ENCODE results near the gene INSR.
A peak's percentile ranks its signal among the peaks of the same experiment; 100 is the strongest.

INSR gene

GRCh38 chr19:7176792-7177191 is 117.4 kb downstream of the INSR start:
- H3K4me3 ChIP-seq (ENCODE audit: control insufficient read depth, low read depth, low read length), result no peak overlapping the region
- no peak for TF ChIP-seq CTCF (conservative IDR thresholded peaks at IDR 0.05; ENCODE audit: control insufficient read depth, insufficient read depth, low read depth, low read length)
- DNase-seq (ENCODE audit: low read depth), result no peak

DNA sequence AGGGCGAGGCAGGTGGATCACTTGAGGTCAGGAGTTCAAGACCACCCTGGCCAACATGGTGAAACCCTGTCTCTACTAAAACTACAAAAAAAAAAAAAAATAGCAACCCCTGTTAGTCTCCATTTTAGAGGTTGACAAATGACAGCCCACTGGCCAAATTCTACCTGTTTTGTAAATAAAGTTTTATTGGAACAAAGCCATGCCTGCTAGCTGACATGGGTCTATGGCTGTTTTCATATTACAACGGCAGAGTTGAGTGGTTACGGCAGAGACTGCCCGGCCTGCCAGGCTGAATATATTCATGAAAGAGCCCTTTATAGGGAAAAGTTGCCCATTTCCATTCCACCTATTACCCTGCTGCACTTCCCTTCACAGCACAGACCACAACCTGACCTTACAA is 121.4 kb downstream of the INSR start:
- no peak for DNase-seq (ENCODE audit: low read depth)
- TF ChIP-seq CTCF (conservative IDR thresholded peaks at IDR 0.05; ENCODE audit: control insufficient read depth, insufficient read depth, low read depth, low read length), result no peak
- no peak overlapping the region for H3K4me3 ChIP-seq (ENCODE audit: control insufficient read depth, low read depth, low read length)

DNA sequence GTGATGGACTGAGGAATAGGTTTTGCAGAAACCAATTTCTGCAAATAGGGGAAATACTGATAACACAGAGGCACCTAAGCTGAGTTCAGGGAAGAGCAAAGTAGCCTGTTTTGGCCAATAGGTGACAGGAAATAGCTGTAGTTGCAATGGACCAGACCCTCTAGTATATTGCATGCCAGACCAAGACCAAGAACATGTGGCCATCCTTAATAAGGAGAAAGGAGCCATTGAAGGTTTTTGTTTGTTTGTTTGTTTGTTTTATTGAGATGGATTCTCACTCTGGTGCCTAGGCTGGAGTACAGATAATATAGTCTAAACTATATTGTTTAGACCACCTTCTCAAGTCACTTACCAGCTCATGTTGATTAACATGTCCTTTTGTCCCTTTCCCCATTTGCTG is 123.2 kb downstream of the INSR start:
- no peak overlapping the region for H3K4me3 ChIP-seq (ENCODE audit: control insufficient read depth, low read depth, low read length)
- no peak for DNase-seq (ENCODE audit: low read depth)
- TF ChIP-seq CTCF (conservative IDR thresholded peaks at IDR 0.05; ENCODE audit: control insufficient read depth, insufficient read depth, low read depth, low read length), result no peak

DNA sequence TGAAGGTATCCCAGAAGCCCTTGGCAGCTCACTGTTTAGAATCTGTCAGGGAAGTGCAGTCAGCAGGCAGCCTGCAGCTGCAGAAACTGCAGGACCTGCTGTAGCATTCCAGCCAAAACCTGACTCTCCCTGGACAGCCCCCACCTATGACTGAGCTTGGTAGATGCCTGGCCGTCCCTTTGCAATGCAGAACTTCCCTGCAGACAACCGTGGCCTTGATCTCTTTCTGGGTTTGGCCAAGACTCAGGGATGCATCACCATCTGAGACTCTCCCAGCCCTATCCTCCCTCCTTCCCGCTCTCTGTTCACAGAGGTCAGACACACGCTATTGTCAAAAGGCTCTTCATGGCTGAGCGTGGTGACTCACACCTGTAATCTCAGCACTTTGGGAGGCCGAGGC is 125.3 kb downstream of the INSR start:
- no peak for TF ChIP-seq CTCF (conservative IDR thresholded peaks at IDR 0.05; ENCODE audit: control insufficient read depth, insufficient read depth, low read depth, low read length)
- H3K4me3 ChIP-seq (ENCODE audit: control insufficient read depth, low read depth, low read length), result no peak overlapping the region
- DNase-seq (ENCODE audit: low read depth), result no peak

DNA sequence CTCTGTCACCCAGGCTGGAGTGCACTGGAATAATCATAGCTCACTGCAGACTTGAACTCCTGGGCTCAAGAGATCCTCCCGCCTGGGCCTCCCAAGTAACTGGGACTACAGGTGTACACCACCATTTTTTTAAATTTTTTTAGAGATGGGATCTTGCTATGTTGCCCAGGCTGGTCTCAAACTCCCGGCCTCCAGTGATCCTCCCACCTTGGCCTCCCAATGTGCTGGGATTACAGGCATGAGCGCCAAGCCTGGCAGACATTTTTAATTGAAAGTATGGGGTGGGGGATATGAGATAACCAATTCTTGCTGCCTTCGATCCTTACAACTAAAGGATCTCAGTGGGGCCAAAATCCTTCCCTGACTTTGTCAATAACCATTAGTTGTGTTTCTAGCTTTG is 132.9 kb downstream of the INSR start:
- no peak overlapping the region for H3K4me3 ChIP-seq (ENCODE audit: control insufficient read depth, low read depth, low read length)
- no peak for DNase-seq (ENCODE audit: low read depth)
- TF ChIP-seq CTCF (conservative IDR thresholded peaks at IDR 0.05; ENCODE audit: control insufficient read depth, insufficient read depth, low read depth, low read length), result no peak

- H3K4me3 ChIP-seq (ENCODE audit: control insufficient read depth, low read depth, low read length), result no peak overlapping the region
- peak; percentile 91 for DNase-seq (ENCODE audit: low read depth)
- no peak for TF ChIP-seq CTCF (conservative IDR thresholded peaks at IDR 0.05; ENCODE audit: control insufficient read depth, insufficient read depth, low read depth, low read length)
Measured at GRCh38 chr19:7159105-7159933, 134.9 kb downstream of the INSR start.

Data from fibroblast of mammary gland (primary cell).